Astrocyte of the spinal cord (primary cell): ENCODE results near the gene PRR18.
A peak's percentile ranks its signal among the peaks of the same experiment; 100 is the strongest.

Experiments used
- DNase-seq: peaks from one replicate; pipeline ENCODE4 v3.0.0; 2011; ENCODE audit warnings: low read depth, low spot score
- H3K4me3 ChIP-seq: 2 replicates; pipeline ENCODE4 v1.5.1; 2011; ENCODE audit warnings: low read depth, mild to moderate bottlenecking, low read length, moderate library complexity
- CTCF ChIP-seq: IDR thresholded peaks from 2 replicates; pipeline ENCODE4 v1.5.1; 2012; ENCODE audit warnings: low read depth, mild to moderate bottlenecking, low read length, inconsistent platforms
- in situ Hi-C: cut with HindIII; loops from 2 replicates; pipeline ENCODE4 v1.10.0; 2017; ENCODE audit warnings: low sequenced_read_pairs

Gene PRR18

GRCh38 chr6:166267526-166267925 lies 40.7 kb downstream of the PRR18 start:
- H3K4me3 ChIP-seq, result no peak overlapping the region
- no peak for DNase-seq
- no peak for TF ChIP-seq CTCF
- in situ Hi-C loops, result no loop called here

GRCh38 chr6:166266336-166266735 lies 41.9 kb downstream of the PRR18 start:
- no peak for DNase-seq
- H3K4me3 ChIP-seq, result no peak overlapping the region
- in situ Hi-C loops, result no loop called here
- no peak for TF ChIP-seq CTCF

- no peak for TF ChIP-seq CTCF
- no peak for DNase-seq
- no peak overlapping the region for H3K4me3 ChIP-seq
- in situ Hi-C loops, result no loop called here
These were observed 45.3 kb downstream of the PRR18 start for GRCh38 chr6:166262743-166263515.

- in situ Hi-C loops, result no loop called here
- no peak overlapping the region for H3K4me3 ChIP-seq
- no peak for DNase-seq
- TF ChIP-seq CTCF, result no peak
These were observed 48.8 kb downstream of the PRR18 start for GRCh38 chr6:166259296-166259977.

GRCh38 chr6:166258854-166259276 lies 49.3 kb downstream of the PRR18 start:
- in situ Hi-C loops, result no loop called here
- peak; percentile 5 for DNase-seq

GRCh38 chr6:166257911-166258318 lies 50.3 kb downstream of the PRR18 start:
- H3K4me3 ChIP-seq, result no peak overlapping the region
- DNase-seq, result no peak

More at GRCh38 chr6:166258854-166259276, 49.3 kb downstream of the PRR18 start:
- no peak for TF ChIP-seq CTCF
- no peak overlapping the region for H3K4me3 ChIP-seq

More at GRCh38 chr6:166257911-166258318, 50.3 kb downstream of the PRR18 start:
- no peak for TF ChIP-seq CTCF
- in situ Hi-C loops, result no loop called here
